GM20000 (cell line): ENCODE results near the gene HMGN3.
"Not testable (repeated sequence)": the region's sequence is repeated elsewhere in the genome, so short reads cannot be mapped to it uniquely, and the experiment has no call there.

Experiments used
- DNase-seq: peaks from one replicate; pipeline ENCODE4 v3.0.0; 2012; ENCODE audit warnings: low spot score
- CTCF ChIP-seq: IDR thresholded peaks from 2 replicates; pipeline ENCODE4 v1.5.1; 2012; ENCODE audit warnings: mild to moderate bottlenecking, control low read depth; ENCODE audit errors: extremely low read depth, missing control alignments

The HMGN3 gene

DNA sequence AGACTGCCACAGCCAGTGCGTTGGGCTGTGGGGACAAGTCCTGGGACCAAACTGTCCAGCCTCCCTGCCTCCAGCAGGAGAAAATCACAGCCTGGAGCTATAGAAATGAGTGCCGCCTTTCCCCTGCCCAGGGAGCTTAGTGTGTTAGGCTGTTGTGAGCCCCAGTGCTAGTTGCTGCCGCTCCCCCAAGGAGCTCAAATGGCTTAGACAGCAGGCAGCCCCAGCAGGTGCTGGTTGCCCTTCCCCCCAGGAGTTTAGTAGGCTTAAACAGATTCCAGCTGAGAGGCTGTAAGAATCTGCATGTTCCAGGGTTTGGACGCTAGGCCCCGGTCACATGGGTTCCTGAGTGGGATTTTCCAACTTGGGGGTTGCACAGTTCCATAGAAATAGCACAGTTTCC lies 27.2 kb upstream of the HMGN3 start:
- no peak for DNase-seq
- TF ChIP-seq CTCF: no peak

GRCh38 chr6:79260772-79261171 lies 26.3 kb upstream of the HMGN3 start:
- no peak for TF ChIP-seq CTCF
- no peak for DNase-seq

DNA sequence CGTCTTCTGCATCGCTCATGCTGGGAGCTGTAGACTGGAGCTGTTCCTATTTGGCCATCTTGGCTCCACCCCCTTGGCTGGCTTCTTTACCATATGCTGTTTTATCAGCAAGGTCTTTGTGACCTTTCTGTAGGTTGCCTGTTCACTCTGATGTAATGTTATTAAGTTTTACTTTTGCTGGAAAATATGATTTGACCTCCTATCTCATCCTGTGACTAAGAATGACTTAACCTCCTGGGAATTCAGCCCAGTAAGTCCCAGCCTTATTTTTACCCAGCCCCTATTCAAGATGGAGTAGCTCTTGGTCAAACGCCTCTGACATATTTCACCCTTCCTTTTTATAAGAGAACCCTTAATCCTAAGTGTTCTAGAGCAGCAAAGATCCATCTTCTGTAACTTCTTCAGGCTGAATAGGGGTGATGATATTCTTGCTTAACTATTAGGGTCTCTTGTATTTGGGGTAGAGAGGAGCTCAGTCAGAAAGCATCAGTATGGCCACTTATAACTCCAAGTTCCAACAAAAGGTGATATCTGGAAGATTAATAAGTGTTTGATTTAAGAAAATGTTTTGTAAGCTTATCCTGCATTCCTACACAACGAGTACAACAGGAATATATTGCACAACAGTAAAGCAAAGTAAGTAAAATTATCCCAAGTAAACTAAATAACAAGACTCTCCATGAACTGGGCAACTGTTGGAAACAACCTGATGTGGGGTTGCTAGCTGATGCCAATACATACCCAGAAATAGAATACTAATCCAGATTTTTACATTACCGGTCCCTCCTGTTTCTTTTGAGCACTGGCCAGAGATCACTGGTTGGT lies 23.1 kb upstream of the HMGN3 start:
- no peak for DNase-seq
- no peak for TF ChIP-seq CTCF

- not testable (repeated sequence) for DNase-seq
Measured at GRCh38 chr6:79256770-79257169, 22.3 kb upstream of the HMGN3 start.

DNA sequence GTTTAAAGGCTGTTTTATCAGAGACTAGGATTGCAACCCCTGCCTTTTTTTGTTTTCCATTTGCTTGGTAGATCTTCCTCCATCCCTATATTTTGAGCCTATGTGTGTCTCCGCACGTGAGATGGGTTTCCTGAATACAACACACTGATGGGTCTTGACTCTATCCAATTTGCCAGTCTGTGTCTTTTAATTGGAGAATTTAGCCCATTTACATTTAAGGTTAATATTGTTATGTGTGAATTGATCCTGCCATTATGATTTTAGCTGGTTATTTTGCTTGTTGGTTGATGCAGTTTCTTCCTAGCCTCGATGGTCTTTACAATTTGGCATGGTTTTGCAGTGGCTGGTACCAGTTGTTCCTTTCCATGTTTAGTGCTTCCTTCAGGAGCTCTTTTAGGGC lies 20.6 kb upstream of the HMGN3 start:
- DNase-seq: not testable (repeated sequence)

DNA sequence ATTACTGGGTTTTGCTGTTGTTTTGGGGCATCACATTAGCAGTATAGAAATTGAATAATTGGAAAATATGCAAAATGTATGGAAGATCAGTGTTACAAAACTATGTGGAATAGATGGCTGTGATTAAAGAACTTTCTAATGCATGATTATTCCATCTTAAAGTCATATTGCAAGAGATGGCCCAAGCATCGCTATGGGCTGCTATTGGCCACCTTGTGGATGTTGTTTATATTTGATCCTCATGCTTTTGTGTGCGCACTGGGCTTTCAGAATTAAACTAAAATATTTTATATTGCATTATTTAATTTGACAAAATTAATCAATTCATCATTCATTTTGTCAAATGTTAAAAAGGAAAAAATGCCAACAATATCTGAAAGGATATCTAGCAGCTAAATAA lies 16.1 kb upstream of the HMGN3 start:
- no peak for DNase-seq
- TF ChIP-seq CTCF: no peak

DNA sequence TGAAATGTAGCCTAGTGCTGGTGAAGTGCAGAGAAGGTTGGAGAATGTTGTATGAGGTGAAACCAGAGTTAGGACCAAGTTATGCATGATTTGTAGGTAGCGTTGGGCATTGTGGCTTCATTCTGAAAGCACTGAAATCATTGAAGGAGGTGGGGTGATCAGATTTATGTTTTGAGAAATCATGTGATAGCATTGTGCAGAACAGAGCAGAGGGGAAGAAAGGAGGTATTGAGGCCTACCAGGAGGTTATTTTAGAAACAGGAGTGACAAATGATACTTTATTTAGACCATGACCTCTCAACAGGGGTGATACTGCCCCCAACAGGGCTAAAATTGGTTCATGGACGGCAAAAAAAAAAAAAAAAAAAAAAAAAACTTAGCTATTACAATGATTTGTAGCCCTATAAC lies 15.6 kb upstream of the HMGN3 start:
- peak; percentile 54 for DNase-seq
- TF ChIP-seq CTCF: no peak

GRCh38 chr6:79249136-79249535 lies 14.7 kb upstream of the HMGN3 start:
- no peak for DNase-seq
- TF ChIP-seq CTCF: no peak
